ENCODE data around the gene ACACA.

The ACACA gene

DNA sequence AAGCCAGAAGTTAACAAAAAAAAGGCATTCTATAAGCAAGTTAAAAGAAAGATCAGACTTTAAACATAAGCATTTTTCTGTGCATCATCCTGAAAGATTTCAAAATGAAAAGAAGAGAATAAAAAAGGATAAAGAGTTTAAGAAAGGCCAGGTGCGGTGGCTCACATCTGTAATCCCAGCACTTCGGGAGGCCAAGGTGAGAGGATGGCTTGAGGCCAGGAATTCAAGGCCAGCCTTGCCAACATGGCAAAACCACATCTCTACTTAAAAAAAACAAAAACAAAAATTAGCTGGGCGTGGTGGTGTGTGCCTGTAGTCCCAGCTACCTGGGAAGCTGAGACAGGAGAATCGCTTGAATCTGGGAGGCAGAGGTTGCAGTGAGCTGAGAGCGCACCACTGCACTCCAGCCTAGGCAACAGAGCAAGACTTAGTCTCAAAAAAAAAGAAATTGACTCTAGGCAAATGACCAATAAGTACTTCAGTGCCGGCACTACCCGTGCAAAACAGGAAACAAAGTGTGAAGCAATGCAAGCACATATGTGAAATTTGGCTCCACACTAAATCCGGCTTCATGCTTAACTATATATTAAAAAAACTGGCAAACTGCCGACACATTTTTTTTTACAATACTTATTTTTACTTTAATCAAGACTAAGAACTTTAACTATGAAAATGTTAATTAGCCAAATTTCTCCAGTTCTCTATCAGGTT is 114.1 kb downstream of the ACACA start:
- DNase-seq (ENCODE audit: low read depth, low spot score) = no peak

DNA sequence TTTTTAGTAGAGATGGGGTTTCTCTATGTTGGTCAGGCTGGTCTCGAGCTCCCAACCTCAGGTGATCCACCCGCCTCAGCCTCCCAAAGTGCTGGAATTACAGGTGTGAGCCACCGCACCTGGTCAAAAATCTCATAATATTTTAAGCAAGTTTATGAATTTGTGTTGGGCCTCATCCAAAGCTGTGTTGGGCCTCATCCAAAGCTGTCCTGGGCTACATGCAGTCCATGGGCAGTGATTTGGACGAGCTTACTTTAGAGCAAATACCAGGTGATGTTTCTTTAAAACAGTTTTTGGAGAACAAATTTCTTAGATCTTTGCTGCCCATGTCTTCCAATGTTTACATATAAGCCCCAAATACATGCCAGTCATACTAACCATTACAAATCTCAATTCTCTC is 115.3 kb downstream of the ACACA start:
- no peak for DNase-seq (ENCODE audit: low read depth, low spot score)

DNA sequence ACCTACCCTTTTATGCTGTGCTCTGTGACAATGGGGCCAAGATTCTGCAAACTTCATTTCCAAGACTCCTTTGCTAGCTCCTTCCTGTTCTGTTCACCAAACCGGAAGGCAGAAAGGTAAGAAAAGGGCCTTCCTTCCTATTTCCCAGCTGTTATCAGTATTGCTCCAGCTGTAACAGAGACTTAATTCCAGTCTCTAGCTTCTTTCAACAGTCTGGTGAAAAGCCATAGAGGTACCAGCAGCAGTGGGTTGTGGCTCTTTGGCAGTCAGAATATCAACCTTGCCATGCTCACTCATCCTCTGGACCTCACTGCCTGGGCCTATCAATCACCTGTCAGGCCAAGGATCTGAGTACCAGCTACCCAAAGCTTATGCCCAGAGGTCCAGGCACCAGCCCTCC is 120.2 kb downstream of the ACACA start:
- DNase-seq (ENCODE audit: low read depth, low spot score) = no peak

DNA sequence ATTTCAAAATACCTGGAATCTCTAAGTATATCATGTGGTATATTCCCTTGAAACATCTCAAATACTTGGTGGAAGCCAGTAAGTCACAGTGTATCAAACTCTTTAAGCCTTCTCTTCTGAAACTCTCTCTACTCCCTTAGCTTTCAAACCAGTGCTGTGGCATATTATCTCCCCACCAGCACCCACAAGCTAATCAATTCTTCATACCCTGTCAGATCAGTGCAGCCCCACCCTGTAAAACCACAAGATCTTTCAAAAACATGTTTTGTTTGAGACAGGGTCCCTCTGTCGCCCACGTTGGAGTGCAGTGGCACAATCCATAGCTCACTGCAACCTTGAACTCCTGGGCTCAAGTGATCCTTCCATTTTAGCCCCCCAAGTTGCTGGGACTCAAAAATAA is 122.4 kb downstream of the ACACA start:
- no peak for DNase-seq (ENCODE audit: low read depth, low spot score)

DNA sequence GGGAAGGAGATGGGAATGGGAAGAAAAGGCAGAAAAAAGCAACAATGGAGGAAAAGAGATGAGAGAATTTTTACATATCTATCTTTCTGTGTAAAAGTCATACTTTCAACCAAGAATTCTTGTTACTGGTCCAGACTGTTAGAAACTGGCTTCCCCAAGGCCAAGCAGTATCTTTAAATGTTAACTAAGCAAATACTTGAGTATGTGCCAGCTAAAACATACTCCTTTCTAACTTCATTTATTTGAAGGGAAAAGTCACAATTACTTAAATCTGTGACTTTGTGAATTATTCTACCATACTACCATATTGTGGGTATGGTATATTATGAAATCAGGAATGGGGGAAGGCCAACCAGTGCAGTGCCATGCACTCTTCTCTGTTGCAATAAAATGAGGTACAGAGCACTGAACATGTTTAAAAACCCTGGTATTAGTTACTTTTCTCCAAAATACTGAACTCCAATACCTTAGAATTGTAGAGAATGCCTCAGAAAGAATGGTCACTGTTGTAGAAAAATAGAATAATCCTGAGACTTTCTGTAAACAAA is 123.1 kb downstream of the ACACA start:
- no peak for DNase-seq (ENCODE audit: low read depth, low spot score)

DNA sequence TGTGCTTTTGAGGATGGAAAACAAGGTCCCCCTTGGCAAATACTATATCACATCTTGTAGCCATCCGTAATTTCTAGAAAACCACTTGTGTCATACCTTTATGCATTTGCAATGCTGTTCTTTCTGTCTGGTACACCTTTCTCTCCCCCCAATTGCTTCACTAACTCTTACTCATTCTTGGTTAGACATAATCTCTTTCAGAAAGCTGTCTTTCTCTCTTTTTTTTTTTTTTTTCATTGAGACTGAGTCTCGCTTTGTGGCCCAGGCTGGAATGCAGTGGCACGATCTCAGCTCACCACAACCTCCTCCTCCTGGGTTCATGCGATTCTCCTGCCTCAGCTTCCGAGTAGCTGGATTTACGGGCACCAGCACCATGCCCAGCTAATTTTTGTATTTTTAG is 125.8 kb downstream of the ACACA start:
- DNase-seq (ENCODE audit: low read depth, low spot score) = no peak

- DNase-seq (ENCODE audit: low read depth, low spot score) = no peak
These were observed 128.3 kb downstream of the ACACA start for GRCh38 chr17:37278247-37278894.

DNA sequence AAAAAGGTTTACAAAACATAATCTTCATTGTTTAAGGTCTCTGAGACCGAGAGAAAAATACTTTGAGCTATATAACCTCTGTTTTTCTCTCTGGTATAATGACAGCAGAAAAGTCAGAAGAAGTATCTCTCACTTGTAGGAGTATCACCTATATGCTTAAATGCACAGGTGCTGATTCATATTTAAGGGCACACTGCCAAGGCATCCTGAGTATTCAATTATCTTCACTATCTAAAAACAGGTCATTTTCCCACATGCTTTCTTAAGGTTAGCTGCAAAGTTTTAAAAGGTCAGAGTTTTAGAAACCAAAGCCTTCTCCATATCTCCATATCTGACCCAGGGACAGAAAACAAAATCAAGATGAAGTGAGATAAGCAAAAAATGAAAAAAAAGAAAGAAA is 130.2 kb downstream of the ACACA start:
- no peak for DNase-seq (ENCODE audit: low read depth, low spot score)

DNA sequence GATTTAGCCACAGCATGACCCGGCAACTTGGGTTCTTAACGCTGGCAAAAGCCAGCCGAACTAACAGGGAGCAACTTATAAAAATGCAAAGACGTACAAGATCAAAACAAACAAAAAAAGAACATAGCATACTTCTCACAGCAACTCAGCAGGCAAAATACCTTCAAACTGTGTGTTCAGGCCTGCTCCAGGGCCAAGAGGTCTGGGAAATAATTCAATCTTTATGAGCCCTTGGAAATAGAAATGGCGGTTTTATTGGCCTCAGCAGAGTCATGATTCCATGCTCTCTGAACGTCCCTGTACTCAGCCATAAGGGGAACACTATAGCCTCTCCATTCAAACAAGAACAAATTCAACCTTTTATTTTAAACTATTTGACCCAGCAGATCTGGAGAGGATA is 132.2 kb downstream of the ACACA start:
- no peak for DNase-seq (ENCODE audit: low read depth, low spot score)

DNA sequence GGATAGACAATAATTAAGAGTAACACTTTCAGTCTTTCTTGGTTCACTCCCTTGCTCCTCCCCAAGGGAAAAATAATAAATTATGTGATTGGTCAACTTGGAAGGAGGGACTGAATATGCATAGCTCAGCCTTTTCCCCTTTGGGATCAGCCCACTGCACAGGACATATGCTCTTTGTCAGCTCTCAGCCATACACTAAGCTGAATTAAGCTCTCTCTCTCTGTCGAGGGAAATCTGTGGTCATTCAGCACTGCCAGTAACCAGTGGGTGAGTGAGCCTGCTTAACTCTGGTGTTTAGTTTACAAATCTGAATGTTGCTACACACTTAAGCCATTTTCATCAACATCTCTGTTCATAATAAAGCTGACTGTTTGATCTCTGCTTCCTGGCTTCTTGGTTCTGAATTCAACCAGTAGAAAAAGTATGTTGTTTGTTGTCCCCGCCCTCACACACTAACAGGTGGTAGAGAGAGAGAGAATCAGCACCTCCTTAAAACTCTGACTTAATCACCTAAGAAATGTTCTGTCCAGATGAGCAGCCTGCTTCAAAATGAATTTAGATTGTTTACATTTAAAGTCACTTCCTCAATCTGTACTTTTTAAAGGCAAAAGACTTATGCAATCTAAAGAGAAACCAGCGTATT is 133.1 kb downstream of the ACACA start:
- DNase-seq (ENCODE audit: low read depth, low spot score) = no peak

GRCh38 chr17:37265446-37266173 is 141.0 kb downstream of the ACACA start:
- DNase-seq (ENCODE audit: low read depth, low spot score) = no peak

- no peak for DNase-seq (ENCODE audit: low read depth, low spot score)
These were observed 145.3 kb downstream of the ACACA start for GRCh38 chr17:37261286-37261685.

DNA sequence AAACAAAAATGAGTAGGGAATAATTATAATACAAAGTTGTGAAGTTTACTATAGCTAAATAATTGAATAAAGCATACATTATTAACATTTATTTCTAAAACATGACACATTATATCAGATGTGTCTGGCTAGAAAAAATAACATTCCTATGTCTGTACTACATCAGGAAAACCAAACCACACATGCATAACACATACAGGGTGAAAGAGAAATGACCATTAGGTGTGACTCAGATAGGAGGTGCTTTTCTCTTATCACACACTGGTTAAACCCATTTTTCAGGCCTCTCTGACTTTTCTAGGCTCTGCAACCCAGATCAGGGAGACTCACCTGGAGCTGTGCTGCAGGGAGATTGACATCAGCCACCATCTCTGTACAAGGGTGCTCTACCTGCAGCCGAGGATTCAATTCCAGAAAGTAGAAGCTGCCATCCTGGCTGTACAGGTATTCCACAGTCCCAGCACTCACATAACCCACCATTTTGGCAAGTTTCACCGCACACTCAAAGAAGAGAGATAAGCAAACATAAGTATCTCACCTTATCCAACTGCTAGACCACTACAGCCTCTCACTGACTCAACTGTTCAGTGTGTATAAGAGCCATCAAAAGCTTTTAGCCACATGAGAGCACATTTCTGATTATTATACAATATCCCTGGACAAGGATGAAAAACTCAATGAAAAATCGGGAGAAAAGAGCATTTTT is 147.5 kb downstream of the ACACA start:
- no peak for DNase-seq (ENCODE audit: low read depth, low spot score)

DNA sequence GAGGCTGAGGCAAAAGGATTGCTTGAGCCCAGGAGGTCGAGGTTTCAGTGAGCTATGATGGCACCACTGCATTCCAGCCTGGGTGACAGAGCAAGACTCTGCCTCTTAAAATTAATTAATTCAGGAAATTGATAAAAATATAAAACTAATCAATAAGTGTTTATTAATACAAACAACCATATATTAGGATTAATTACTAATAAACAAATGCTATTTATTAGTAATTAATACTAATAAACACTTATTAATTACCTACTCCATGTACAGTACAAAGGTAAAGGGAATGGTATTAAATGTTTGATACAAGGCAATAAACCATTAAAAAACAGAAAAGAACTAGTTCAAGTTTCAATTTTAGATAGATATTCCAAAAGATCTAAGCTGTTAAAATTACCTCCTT is 150.0 kb downstream of the ACACA start:
- no peak for DNase-seq (ENCODE audit: low read depth, low spot score)

- no peak for DNase-seq (ENCODE audit: low read depth, low spot score)
These were observed 151.2 kb downstream of the ACACA start for GRCh38 chr17:37255432-37255831.

DNA sequence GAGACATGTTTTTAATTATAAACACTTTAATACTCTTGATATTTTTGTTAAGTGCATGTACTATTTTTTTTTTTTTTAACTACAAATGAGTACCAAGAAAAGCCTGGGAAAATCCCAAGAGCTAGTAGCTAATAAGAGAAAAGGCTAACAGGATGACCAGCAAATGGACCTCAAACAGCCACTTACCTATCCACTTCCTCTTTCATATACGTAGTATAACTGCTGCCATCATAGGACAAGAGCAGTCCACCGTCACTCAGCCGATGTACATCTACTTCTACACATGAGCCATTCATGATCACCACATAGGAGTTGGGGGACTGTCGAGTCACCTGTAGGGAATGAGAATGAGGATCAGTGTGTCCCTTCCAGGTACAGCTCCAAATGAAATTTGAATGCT is 158.8 kb downstream of the ACACA start:
- DNase-seq (ENCODE audit: low read depth, low spot score) = no peak

DNA sequence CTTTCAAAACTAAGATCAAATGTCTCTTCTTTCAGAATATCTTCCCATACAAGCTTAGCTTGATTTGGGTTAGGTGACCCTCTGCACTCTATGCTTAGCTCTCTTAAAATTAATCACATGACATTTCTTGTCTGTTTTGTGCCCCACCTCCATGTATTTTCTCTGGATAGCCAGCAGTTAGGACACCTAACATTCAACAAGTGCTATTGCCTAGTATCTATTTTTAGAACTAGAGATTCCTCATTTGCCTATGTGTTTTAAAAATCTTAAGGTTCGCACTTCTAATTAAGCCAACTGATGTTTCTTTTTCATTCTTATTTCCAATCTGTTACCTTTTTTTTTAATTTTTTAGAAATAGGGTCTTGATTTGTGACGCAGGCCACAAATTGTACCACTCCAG is 160.6 kb downstream of the ACACA start:
- no peak for DNase-seq (ENCODE audit: low read depth, low spot score)

GRCh38 chr17:37240381-37240780 is 166.3 kb downstream of the ACACA start:
- DNase-seq (ENCODE audit: low read depth, low spot score) = no peak

GRCh38 chr17:37239690-37240334 is 166.8 kb downstream of the ACACA start:
- DNase-seq (ENCODE audit: low read depth, low spot score) = no peak

DNA sequence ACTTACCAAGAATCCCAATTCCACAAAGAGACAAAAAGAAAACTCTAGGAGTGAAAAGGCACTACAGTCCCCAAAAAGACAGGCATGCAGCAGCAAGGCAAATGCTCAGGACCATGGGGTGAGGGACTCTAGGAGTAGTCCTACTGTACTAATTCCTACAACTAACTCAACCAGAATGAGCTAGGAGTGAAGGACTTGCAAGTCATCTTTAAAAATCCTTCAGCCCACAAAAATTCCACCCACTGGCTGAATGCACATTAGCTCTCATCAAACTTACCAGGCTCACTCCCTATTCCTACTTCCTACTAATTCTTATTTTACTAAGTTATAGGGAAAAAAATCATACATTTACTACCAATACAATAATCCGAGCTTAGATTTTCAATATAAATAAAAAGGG is 172.5 kb downstream of the ACACA start:
- DNase-seq (ENCODE audit: low read depth, low spot score) = no peak

DNA sequence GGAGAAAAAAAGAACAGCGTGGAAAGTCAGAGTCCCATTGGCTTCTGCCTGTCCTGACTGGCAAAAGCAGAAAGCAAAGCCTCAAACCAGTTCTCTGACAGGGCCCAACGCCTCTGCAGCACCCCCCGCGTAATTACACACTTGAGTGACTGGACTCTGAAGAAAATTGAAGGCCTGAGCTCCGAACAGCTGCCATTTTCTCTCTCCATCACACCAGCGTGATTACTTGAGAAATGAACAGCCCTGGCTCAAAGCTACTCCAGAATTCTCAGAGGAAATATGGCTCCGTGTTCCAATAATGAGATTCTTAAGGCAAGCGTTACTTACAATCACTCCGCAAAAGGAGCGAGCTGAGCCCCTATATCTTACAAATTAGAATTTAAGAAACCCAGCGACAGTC is 173.6 kb downstream of the ACACA start:
- no peak for DNase-seq (ENCODE audit: low read depth, low spot score)
